ENCODE measurements around the gene ZKSCAN4.

ZKSCAN4 gene

DNA sequence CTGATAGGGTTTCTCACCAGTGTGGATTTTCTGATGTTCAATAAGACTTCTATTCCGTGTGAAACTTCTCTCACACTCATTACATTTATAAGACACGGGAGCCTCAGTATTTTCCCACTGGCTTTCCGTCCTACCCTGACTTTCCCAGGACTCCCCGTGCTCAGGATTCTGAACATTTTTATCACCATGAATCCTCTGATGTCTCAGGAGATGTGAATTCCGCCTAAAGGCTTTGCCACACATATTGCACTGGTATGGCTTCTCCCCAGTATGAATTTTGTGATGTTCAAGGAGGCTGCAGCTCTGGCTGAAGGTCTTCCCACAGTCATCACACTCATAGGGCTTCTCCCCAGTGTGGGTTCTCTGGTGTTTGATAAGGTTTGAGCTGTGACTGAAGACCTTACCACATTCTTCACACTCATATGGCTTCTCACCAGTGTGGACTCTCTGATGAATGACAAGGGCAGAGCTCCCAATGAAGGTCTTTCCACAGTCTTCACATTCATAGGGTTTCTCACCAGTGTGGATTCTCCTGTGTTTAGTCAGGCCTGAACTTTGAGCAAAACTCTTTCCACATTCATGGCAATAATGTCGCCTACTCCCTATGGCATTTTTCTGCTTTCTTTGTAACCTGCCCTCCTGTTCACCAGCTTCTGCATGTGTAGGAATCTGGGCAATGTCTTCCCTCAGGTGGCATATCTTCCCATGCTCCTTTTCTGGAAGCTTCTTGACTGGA, 6.7 kb downstream of the ZKSCAN4 start:
- DNase-seq = no peak

DNA sequence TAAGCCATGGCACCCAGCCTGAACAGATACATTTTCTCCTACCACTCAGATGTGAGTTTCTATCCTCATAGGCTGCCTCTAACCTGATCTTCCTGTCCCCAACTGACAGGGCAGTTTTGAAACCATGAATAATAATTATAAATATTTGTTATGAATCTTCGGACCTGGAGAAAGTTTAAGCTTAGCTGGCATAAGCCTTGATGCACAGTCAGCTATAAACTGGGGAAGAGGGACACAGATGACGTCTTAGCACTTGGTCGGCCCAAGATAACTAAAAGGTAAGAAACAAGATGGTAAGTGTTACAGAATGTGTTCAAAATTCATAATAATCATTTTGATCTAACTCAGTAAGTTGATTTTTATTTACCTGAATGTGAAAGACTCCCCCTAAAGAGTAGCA, 8.1 kb downstream of the ZKSCAN4 start:
- no peak for DNase-seq

DNA sequence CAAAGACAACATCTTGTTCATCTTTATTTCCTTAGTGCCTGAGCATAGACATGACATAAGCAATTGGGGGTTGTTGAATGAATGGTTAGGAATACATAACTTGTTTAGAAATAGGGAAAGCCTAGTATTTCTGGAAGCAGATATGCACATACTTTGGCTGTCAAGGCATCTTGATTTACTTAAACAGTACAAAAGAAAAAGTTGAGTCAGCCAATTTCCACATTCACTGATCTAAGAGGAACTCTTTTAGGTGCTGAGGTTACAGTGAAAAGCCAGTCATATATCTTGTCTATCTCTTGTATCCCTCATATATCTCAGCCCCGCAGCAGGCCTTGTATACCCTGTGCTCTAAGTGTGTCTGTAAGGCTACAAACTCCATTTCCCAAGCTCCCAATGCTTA, 11.6 kb downstream of the ZKSCAN4 start:
- DNase-seq = no peak

DNA sequence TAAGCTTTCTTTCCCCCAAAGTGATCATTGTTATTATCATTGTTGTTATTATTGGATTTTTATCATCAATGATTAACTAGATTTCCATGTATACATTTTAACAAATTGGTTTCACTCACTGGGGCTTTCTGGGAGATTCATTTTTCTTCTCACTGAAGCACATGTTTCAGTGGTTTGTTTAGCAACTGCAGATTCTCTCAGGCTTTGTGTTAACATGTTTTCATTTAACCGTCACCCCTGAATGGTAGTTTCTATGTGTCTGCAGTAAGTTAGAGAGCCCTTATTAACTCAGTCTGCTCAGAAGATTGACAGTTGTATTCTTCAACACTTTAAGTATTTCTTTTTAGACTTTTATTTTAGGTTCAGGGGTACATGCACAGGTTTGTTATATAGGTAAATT, 12.4 kb downstream of the ZKSCAN4 start:
- DNase-seq = no peak

DNA sequence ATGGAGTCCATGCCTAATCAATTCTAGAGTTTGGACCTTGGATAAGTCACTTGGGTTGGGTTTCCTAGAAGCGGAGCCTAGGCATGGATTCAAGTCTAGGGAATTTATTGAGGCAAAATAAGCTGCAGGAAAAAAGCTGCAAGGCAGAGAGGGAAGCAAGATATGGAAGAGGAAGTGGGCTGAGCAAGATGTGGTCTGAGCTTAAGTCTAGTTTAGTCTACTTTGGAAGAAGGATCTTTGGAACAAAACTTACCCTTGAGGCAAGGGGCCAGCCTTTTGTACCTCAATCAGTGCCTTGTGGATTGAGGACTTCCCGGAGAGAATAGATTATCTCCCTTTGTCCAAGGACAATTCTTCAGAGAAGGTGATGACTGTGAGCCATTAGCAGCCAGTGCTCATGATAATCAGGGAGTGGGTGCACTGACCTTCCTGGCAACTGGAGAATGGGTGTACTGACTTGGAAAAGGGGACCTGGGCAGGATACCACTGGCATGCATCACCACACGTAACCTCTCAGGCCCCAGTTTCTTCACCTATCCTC, 16.1 kb downstream of the ZKSCAN4 start:
- DNase-seq = no peak

DNA sequence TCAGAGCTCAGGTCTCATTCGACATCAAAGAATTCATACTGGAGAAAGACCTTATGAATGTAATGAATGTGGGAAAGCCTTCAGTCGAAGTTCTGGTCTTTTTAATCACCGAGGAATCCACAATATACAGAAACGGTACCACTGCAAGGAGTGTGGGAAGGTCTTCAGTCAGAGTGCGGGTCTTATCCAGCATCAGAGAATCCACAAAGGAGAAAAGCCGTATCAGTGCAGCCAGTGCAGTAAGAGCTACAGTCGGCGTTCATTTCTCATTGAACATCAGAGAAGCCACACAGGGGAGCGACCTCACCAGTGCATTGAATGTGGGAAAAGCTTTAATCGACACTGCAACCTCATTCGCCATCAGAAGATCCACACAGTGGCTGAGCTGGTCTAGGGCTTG, 19.3 kb downstream of the ZKSCAN4 start:
- no peak for DNase-seq

DNA sequence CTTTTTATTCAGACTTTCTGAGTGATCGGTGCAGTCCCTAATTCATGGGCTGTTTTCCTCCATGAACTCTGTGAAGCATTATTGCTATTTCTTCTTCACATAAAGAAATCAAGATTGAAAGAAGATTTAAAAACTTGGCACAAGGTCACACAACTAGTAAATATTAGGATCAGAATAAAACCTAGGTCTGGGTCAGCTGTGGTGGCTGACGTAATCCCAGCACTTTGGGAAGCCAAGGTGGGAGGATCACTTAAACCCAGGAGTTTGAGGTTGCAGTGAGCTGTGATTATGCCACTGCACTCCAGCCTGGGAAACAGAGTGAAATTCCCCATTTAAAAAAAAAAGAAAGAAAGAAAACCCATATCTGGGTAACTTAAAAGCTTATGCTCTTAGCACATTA, 25.6 kb downstream of the ZKSCAN4 start:
- DNase-seq = no peak

DNA sequence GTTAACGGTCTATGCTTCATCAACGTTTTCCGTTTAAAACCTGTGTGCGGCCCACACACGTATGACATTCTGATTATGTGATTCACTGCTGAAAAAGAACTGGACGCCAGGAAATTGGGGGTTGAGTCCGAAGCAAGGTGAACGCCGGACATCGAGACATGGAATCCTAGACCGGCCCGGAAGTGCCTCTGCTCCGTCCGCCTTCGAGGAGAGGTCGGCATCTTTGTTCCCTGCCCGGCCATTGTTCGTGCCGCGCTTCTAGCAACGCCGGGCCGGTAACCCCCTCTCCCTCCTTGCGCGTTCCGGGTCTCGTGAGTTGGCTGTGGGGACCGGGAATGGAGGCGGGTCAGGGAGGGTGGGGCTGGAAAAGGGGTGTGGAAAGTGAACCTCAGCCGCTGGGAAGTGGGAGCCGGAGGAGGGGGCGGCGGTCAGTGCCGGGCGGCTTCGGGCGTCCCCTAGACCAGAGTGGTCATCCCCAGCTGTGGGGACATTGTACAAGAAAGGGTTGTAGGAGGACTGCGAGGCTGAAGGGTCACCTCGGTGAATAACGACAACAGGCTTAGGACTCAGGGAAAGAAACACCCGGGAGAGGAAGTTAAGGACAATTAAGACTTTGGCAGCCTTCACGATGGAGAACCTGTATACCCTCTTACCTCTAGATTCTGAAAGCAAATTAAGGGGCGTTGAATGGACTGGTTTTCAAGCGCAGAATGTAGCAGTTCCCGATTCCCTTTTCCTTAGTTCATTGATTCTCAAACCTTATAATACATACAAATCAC, 26.8 kb downstream of the ZKSCAN4 start, which contains the start of gene ZSCAN9:
Gene ZSCAN9 (plus strand): TSS at position 220 of the 779 bp plus-strand sequence. CDS start 1,810 bp downstream, outside the sequence.
- peak; percentile 22 for DNase-seq

DNA sequence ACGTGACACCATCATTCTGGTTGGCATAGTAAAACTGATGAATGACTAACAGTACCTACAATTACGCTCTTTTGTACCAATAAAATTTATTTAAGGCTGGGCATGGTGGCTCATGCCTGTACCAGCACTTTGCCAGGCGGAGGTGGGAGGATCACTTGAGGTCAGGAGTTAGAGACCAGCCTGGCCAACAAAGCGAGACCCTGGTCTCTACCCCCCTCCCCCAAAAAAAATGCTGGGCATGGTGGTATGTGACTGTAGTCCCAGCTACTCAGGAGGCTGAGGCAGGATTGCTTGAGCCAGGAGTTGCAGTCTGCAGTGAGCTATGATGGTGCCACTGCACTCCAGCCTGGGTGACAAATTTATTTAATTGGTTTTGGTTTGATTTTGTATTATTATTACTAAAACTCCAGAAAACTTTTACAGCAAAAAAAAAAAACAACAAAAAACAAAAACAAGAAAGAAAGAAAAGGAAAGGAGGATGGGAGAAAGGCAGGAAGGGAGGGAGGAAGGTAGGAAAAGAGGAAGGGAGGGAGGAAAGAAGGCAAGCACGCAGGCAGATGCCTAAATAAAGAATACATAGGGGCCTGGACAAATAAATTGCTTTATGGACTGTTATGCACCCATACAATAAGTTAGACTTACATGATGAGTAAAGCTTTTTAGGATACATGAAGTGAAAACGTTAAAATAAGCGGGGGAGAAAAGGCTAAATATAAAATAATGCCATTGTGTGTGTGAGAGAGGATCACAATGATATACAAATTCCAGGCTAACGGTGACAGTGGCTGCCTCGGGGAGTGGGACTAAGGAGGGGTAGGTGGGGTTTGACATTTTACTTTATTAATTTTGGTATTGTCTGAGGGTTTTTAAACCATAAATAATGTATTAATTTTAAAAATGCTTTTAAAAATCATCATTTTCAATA, 27.7 kb downstream of the ZKSCAN4 start:
- DNase-seq = no peak

DNA sequence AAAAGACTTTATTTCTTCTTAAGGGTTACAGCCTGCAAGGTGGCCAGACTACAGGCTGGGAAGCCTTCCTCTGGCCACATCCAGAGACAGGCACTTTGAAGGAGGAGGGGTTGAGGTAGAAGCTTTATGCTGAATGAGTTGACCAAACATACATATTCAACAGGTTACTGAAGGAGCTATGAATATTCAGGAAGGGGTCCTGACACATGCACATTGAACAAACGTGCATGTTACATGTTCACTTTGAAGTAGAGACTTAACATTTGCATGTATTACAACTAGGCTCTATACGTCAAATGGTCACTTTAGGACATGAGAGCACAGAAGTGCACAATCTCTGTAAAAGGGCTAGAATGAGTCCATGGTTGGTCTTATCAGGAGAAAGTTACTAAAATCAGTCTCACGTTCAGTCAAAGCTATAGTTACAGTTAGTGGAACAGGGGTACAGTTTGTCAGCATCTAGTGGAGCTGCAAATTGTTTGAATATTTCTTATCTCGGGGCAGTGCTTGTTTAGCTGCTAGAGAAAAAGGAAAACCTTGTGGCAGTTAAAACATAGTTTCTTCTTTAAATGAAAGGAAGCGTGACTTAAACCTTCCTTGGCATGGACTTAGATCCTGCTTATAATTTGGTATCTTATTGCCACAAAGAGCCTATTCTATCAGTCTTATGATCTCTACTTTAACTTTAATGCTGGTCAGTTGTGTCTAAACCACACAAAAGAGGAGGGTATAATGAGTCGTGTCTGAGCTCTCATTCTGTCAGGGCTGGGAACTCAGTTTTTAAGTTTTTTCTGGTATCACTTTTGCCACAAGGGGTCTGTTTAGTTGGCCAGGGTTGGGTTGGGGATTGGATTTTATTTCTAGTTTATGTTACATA, 31.6 kb downstream of the ZKSCAN4 start:
- no peak for DNase-seq

DNA sequence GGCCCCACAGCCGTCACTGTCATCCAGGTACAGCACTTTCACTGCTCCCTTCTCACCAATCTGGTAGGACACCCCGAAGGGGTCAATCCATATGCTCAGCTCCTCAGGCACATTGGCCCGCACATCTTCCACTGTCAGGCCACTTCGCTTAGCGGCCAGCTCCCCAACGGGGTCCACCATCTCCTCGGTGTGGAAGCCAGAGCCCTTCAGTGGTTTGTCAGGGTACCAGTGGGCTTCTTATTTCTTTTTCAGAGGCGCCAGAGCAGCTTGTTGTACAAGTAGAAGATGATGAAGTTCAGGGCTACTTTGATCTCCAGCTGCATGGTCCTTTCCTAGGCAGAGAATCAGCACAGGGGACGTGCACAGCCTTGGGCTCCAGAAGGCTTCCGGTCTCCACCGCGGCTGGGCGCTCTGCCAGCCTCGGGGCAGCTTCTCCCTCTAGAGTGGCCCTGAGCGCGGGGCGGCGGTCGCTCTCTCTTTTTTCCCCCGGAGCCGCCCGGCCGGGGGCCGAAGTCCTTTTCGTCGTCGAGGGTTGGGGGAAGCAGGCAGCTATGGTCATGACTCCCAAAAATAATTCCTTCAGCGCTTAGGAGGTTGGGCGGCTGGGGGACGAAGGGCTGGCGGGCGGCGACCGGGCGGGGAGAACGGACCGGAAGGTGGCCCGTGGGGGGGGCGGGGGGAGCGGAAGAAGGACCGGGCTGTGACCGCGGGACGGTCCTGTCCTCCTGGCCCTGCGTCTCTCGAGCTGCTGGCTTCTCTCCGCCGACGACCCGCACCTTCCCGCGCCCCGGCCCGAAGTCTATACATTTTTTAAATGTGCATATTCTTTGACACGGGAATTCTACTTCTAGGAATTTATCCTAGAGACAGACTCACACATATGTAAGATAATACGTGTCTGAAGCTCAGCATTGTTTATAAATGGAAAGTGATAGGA, 33.5 kb downstream of the ZKSCAN4 start:
- peak; percentile 4 for DNase-seq

DNA sequence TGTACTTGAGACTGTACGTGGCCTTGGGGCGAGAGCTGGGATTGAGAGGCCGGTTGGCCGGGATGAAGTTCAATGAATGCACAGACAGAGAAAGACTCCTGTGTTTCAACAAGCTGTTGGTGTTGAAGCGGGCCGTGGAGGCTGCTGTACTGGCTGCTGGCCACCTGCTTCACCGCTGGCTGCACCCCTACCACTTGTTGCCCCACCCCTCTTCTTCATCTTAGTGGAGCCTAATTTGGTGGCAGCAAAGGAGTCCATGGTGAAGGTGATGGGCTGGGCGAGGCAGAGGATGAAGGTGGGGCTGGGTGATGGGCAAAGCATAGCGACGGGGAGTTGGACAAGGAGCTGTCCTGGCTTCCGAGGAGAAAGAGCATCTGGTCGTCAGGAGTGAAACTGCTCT, 34.2 kb downstream of the ZKSCAN4 start:
- no peak for DNase-seq

DNA sequence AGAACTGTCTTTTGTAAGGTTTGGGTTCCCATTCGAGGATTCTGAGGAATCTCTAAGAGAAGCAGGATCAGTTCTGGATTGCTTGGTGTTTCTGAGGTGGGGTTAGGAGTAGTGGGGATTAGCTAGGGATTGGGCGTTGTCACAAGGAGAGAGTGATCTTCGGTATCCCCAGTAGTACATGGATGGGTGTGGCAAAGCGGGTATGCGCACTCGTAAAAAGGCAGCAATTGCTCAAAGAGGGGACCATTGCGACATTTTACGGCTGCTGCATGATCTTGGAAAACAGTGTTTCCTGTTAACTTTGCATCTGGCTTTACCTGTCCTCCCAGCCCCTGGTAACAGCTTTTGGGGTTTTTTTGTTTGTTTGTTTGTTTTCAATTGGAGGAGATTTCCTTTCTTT, 36.6 kb downstream of the ZKSCAN4 start:
- DNase-seq = no peak

DNA sequence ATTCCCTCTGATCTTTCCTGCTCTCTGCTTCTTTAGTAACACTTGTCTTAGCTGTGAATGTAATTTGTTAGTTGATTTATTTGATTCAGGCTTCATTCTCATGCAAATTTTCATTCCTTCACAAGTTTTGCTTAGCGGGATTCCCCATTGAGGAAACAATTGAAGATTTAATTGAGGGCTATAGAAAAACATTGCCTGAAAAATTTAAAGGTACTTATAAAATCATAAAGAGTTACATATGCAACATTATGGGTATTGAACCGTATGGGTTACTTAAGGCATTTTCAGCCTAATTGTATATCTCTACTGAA, 38.9 kb downstream of the ZKSCAN4 start:
- DNase-seq = no peak

DNA sequence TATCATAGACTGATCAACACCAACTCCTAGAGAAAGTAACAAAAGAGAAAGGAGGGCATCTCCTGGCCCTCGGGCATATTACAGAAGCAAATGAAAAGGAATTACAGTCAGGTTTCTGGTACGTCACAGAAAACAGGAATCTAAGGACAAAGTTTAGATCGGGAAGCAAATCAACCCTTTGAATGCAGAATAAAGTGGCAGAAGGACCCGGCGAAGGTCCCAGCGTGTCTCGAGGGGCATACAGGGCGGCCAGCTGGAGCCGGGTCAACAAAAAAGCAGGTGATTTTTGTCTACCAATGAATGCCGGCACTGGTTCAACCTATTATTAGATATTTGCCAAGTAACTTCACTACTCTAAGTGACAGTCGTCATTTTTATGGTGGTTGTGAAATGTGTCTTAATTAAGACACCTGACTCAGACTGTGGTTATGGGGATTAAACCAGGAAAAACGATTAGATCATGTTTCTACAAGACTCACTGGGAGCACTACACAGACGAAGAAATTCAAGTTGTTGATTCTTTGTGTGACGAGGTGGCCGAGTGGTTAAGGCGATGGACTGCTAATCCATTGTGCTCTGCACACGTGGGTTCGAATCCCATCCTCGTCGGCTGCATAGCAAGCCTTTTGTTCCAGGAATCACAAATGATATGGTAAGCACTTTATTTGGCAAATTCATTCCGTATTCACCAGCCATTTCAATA, 39.4 kb downstream of the ZKSCAN4 start:
- no peak for DNase-seq

DNA sequence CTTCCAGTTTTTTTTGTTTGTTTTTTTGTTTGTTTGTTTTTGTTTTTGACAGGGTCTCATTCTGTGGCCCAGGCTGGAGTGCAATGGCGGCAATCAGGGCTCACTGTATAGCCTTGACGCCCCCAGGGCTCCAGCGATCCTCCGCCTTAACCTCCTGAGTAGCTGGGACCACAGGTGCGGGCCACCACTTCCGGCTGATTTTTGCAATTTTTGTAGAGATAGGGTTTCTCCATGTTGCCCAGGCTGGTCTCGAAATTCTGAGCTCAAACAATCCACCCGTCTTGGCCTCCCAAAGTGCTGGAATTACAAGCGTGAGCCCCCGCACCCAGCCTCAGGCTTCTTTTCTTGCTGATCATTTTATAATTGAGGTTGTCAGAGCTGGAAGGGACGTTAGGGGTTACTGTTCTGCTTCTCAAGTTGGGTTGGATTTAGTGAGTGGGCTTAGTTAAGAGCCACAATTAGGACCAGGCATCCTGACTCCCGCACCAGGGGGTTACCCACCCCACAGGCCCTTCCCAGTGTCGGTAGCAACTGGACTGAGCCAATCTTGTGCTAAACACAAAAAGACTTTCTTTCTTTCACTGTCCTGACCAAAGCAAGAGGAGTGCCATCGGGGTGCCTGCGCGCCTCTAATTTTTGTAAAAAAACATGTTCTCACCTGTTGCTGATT, 40.1 kb downstream of the ZKSCAN4 start:
- DNase-seq = no peak

DNA sequence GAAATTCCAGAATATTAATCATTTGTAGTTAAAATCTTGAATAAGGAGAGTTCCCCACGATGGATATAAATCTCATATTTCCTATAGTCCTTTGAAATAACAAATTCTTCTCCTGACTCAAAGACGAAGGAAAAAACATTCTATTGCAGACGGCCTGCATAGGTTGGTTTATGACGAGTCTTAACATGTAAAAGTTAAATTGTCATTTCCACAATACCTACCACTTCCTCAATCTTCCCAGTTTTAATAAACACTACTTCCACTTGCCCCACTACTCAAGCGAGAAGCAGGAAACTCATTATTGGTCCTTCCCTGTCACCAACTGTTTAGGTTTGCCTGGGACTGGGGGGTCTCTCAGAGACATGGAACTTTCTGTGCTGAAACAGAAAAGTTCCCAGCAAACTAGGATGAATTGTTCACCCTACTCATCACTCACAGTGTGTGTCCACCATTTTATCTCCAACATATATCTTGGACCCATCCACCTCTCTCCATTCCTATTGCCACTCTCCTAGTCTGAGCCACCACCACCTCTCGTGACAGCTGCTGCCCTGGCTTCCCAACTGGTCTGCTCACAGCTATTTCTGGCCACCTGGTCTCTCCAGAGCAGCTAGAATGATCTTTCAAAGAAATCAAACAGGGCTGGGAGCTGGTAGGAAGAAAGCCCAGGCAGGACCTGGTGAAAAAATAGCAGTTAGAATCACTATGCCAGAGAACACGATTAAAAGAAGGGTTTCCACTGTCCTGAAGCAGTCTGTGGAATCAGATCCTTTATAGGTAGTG, 42.1 kb downstream of the ZKSCAN4 start:
- DNase-seq = no peak

DNA sequence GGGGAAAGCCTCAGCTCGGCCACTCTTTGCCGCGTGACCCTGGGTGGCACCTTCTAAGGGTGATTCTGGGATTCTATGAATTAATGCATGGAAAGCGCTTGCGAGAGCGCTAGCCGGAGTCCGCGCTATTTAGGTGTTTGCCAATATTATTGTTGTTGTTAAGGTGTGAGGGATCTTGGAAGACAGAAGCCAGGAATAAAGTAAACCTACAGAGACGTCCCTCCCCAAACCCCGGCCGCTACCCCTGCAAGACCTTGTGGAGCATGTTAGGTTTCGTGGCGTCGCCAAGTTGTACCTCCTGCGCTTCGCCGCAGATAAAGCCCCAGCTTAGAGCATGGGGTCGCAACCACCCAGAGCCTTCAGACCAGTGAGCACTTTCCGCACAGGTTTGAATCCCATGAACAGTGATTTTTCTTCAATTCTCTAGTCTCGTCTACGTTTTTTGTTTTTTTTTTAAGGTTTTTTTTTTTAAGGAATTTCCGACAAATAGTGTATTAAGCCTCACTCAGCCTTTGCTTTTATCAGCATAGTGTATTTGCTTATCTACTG, 43.9 kb downstream of the ZKSCAN4 start:
- DNase-seq = no peak

All from stimulated activated naive CD4-positive, alpha-beta T cell treated with Interleukin-2 at 50 U/mL for 16 hours (primary cell).